HEK293 (cell line): ENCODE results near the gene PI4KA.

ENCODE experiments used
- ATF2 ChIP-seq: fragments of 450-650 bp; formaldehyde crosslinking; IDR thresholded peaks from 2 replicates; pipeline ENCODE4 v1.5.1; 2016; ENCODE audit warnings: missing biosample characterization, missing genetic modification characterization, low read depth
- CTCF ChIP-seq: fragments of 450-650 bp; formaldehyde crosslinking; IDR thresholded peaks from 2 replicates; pipeline ENCODE4 v1.5.1; 2016; ENCODE audit warnings: missing biosample characterization, missing genetic modification characterization
- REST ChIP-seq: fragments of 450-650 bp; formaldehyde crosslinking; IDR thresholded peaks from 2 replicates; pipeline ENCODE4 v1.5.1; 2016; ENCODE audit warnings: missing biosample characterization, missing genetic modification characterization
- SALL2 ChIP-seq: fragments of 450-650 bp; formaldehyde crosslinking; IDR thresholded peaks from 2 replicates; pipeline ENCODE4 v1.5.0; 2017; ENCODE audit warnings: missing biosample characterization, mild to moderate bottlenecking, missing genetic modification characterization, borderline replicate concordance
- ZFP69B ChIP-seq: fragments of 450-650 bp; formaldehyde crosslinking; IDR thresholded peaks from 2 replicates; pipeline ENCODE4 v1.5.1; 2016; ENCODE audit warnings: missing biosample characterization, missing genetic modification characterization
- ZNF341 ChIP-seq: fragments of 450-650 bp; formaldehyde crosslinking; IDR thresholded peaks from 2 replicates; pipeline ENCODE4; 2016; ENCODE audit warnings: low read depth, missing biosample characterization, missing genetic modification characterization
- TF ChIP-seq, protein P1 (sequence below): fragments of 450-650 bp; IDR thresholded peaks from 2 replicates; pipeline ENCODE4 v1.5.1; 2018; ENCODE audit warnings: missing biosample characterization, missing genetic modification characterization

DNA sequence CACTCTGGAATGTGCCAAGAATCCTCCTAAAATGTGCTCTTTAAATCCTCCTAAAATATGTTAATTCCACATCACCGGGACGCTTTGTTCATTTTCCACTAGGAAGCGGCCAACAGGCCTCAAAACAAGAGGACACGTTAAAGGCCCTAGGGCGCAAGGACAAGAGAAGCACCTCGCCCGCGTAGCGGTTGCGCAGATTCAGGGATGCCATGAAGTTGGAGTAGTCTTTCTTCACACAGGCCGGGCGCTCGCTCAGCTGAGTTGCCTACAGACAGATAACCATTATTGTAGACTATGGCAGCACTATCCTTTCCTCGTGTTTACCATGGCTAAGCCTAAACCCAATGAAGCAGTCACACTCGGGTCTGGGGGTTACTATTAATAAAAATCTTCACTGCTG, 114.2 kb downstream of the PI4KA start:
- TF ChIP-seq CTCF (no peak), REST (tag by site-specific recombination) (no peak), SALL2 (tag by site-specific recombination) (no peak), ATF2 (tag by site-specific recombination) (no peak), ZNF341 (tag by site-specific recombination) (no peak), ZFP69B (no peak)
- TF ChIP-seq, protein P1, sequence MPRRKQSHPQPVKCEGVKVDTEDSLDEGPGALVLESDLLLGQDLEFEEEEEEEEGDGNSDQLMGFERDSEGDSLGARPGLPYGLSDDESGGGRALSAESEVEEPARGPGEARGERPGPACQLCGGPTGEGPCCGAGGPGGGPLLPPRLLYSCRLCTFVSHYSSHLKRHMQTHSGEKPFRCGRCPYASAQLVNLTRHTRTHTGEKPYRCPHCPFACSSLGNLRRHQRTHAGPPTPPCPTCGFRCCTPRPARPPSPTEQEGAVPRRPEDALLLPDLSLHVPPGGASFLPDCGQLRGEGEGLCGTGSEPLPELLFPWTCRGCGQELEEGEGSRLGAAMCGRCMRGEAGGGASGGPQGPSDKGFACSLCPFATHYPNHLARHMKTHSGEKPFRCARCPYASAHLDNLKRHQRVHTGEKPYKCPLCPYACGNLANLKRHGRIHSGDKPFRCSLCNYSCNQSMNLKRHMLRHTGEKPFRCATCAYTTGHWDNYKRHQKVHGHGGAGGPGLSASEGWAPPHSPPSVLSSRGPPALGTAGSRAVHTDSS: no peak
